Measurements from ENCODE around the gene TMEM214. TPM values are rescaled to one million over a fixed set of nuclear protein-coding genes. Genes with fewer than 3 reads are reported as not detected.

Gene TMEM214
- polyA plus RNA-seq, 1 donor = 57.7 TPM

DNA sequence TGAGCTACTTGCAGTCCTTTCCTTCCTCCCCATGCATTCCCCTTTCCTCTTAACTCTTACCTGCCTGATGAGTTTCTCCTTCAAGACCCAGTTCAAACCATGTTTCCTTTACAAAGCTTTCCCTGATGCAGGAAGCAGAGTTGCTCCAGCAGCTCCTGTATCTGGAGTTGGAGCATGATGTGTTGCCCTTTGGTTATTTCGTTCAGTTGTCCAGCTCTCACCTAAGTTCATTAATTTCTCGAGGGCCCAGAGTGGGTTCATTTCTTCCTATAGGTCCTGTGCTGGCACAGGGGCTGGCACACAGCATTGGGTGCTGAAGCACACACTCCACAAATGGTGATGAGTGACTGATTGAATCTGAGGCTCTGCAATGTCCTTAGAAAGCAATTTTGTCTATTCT lies 23.0 kb upstream of the TMEM214 start:
- DNase-seq = no peak

- no peak for DNase-seq
Observed at GRCh38 chr2:27010139-27010538, 22.6 kb upstream of the TMEM214 start.

- DNase-seq = no peak
Observed at GRCh38 chr2:27013738-27014137, 19.0 kb upstream of the TMEM214 start.

DNA sequence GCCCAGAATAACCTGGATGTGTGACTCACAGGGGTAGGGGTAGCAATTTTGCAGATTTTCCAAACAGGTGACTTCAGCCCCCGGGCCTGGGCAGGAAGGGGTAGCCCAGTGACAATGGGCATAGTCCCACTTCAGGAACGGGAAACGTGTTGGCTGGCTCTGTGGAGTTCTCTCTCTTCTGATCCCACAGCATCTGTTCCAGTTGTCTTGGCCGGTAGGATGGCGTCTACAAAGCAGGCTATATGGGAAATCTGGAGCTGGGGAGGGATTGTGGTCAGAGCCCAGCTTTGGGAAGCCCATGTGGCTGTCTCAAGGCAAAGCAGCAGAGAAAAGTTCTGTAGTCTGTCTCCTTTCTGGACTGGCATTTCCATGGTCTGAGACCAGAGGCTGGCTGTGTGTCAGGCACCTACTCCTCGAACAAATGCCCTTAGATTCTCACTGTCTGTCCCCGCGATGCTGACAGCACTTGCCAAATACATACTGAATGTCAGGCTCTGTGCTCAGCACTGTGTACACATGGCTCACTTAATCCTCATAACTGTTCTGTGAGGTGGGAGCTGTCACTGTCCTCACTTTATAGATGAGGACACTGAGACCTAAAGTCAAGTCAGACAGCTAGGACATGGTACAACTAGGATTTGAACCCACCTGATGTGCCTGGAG lies 17.9 kb upstream of the TMEM214 start:
- DNase-seq = no peak

- no peak for DNase-seq
Observed at GRCh38 chr2:27016801-27017325, 15.9 kb upstream of the TMEM214 start.

DNA sequence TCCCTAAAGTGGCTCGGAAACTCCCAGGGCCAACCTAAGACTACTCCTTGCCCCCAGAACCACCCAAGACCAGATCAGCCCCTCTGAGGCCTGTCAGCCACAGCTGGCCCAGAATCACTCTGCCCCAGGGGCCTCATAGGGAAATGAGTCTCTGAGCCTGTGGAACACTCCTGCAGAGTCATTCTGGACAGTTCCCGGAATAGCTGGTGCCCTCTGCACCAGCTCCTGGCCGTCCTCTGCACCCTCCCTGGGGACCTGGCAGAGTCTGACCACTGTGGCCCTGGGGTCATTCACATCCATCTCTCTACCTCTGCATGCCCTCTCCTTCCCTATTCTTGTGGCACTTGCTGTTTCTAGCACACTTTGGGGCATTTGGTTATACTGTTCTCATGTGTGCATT lies 14.6 kb upstream of the TMEM214 start:
- DNase-seq = no peak

DNA sequence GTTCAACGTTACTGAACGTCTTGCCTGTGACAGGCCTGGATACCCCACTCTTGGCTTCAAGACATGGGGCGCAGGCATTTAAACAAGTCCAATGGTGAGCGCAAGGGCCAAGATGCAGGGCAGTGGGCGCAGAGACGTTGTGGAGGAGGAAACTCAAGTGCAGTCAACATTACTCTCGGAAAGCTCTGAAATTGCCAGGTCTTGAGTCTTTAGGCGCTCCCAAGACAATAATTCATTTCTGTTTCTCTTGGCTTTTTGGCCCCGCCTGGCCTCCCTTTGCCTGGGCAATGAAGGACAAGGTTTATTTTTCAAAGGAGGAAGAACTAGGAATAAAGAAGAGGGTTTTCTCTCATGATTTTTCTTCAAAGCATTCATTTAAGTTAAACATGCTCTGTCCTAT lies 13.3 kb upstream of the TMEM214 start:
- no peak for DNase-seq

DNA sequence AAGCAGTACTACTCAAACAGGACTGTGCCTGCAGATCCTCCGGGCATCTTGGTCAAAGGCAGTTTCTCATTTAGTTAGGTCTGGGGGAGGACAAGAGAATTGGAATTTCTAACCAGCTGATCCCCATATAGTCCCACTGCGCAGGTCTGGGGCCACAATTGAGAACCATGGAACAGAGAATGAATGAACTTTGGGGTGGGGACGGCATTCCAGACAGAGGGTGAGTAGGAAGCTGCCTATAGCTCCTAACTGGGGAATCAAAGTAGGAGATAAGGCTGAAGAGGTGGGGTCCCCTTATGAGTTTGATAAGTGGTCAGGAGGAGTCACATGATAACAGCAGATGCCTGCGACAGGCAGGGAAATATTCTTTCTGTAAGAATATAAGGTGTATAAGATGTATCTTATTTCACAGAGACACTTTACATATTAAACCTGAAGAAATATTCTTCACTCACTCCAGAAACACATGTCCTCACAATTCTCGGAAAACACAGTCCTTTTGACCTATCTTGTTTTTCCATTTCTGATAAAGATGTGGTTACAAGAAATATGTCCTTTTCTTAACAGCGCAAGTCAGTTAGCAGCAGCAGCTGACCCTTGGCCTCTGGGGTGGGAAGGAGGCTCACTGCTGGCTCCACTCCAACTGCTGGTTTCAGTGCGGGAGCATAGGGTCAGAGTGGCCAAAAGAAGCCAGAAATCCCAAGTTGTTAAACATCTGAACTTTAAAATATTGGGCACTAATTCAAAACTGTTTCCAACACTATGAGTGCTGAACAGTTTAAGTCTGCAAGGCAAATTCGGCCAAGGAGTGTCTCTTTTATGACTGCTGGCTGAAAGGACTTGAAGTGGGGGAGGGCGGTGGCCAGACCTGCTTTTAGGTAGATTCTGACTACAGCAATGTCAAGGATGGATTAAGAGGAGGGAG lies 12.6 kb upstream of the TMEM214 start:
- peak; percentile 48 for DNase-seq

DNA sequence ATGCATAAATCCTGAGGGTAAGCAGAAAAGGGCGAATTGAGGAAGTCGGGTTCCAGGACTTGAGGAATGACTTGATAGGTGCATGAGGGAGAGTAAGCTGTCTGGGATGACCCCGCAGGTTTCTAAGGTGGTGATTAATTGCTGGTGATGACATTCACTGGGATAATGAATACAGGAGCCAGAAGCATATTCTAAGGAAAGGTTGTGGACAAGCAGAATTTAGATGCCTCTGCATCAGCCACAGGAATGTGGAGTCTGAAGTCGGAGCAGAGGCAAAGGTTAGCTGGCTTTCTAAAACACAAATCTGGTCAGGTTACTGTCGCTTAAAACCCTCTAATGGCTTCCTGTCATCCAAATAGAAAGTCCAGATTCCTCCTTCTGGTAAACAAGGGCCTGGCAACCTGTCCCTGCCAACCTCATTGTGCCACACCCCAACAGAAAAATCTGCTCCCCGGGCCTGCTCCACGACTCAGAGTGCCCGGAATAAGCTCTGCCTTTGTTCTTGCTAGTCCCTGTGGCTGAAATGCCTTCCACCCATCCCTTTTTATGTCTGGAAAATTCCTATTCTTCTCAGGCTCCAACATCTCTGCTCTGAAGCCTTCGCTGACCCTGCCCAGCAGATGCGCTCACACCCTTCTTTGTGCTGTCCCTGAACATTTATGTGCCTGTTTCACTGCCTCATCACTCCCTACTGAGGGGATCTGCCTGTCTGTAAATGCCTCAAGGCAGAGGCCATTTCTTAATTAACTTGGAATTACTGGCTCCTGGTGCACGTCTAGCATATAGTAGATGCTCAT lies 11.3 kb upstream of the TMEM214 start:
- no peak for DNase-seq

GRCh38 chr2:27023740-27024139 lies 9.0 kb upstream of the TMEM214 start:
- DNase-seq = no peak

- DNase-seq = no peak
Observed at GRCh38 chr2:27024188-27024587, 8.6 kb upstream of the TMEM214 start.

- no peak for DNase-seq
Observed at GRCh38 chr2:27024812-27025211, 8.0 kb upstream of the TMEM214 start.

- DNase-seq = no peak
Observed at GRCh38 chr2:27025281-27025800, 7.4 kb upstream of the TMEM214 start.

GRCh38 chr2:27025861-27026851 lies 6.6 kb upstream of the TMEM214 start:
- DNase-seq = no peak

DNA sequence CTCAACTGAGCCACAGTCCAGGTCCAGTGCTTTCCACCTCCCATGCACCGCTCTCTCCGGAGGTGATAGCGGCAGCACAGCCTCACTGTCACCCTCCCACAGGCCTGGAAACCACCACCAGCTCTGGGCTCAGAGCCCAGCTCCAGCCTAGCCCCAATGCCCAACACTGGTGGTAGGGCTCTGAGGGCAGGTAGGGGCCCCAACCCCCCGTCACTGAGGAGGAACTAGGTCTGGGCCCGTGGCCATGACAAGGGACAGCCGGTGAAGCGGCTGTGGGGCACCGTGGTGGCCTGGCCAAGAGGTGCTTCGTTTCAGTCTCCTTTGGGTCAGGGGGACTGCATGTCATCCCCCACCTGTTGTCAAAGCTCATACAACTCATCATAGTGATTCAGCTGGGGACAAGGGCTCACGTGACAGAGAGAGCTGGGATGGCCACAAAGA lies 5.5 kb upstream of the TMEM214 start:
- DNase-seq = no peak

DNA sequence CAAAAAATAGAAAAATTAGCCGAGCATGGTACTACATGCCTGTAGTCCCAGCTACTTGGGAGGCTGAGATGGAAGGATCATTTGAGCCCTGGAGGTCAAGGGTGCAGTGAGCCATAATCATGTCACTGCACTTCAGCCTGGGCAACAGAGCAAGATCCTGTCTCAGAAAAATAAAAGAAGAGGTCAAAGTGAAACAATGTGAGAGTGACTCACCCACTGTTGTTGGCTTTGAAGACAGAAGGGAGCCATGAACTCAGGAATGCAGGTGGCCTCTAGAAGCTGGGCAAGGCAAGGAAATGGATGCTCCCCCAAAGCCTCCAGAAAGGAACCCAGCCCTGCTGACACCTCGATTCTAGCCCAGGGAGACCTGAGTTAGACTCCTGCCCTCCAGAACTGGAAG lies 3.7 kb upstream of the TMEM214 start:
- no peak for DNase-seq

- DNase-seq = no peak
Observed at GRCh38 chr2:27033253-27033852, 588 bp downstream of the TMEM214 start.

GRCh38 chr2:27038012-27038411 lies 5.2 kb downstream of the TMEM214 start:
- DNase-seq = no peak

GRCh38 chr2:27038631-27039339 lies 6.0 kb downstream of the TMEM214 start:
- no peak for DNase-seq

GRCh38 chr2:27039426-27039825 lies 6.7 kb downstream of the TMEM214 start:
- no peak for DNase-seq

Data from hindlimb muscle (tissue), 1 donor.